Bronchial epithelial cell (primary cell): ENCODE measurements around the gene BANP. TPM values are rescaled to one million over a fixed set of nuclear protein-coding genes. Genes with fewer than 3 reads are reported as not detected.

Experiments
- DNase-seq: peaks from one replicate; pipeline ENCODE4 v3.0.0-alpha.2; 2010; ENCODE audit warnings: low read depth
- FAIRE-seq: peaks from 2 replicates; lab custom pipeline; 2011; peaks lifted over from hg19 to GRCh38; lab: Jason Lieb, UNC
- H3K27me3 ChIP-seq: 2 replicates; pipeline ENCODE4 v1.5.1; 2011; ENCODE audit warnings: low read length; ENCODE audit not compliant: control insufficient read depth, insufficient read depth
- H3K36me3 ChIP-seq: 2 replicates; pipeline ENCODE4 v1.5.1; 2011; ENCODE audit warnings: low read length; ENCODE audit not compliant: control insufficient read depth, insufficient read depth
- H3K4me3 ChIP-seq: 2 replicates; pipeline ENCODE4 v1.5.1; 2011; ENCODE audit warnings: mild to moderate bottlenecking, low read depth, low read length, control low read depth
- CTCF ChIP-seq: IDR thresholded peaks from 2 replicates; pipeline ENCODE4 v1.5.1; 2011; ENCODE audit warnings: mild to moderate bottlenecking, moderate library complexity, low read length, control low read depth, inconsistent platforms; ENCODE audit not compliant: insufficient read depth, severe bottlenecking
- total RNA-seq: library from RNA; depleted of rRNA; stranded (reverse); fragments of >200 nt; gene quantifications from 2 replicates; pipeline ENCODE4 v1.2.1, GENCODE V29; 2014

BANP gene
- total RNA-seq, 1 donor from 2014 or later, result 22.1 TPM

GRCh38 chr16:88066680-88067529 is 115.7 kb downstream of the BANP start:
- no peak for DNase-seq
- TF ChIP-seq CTCF, result no peak
- no peak for FAIRE-seq
- H3K4me3 ChIP-seq, result no peak overlapping the region
- no peaks in the 10 kb centered on the region for H3K27me3 ChIP-seq
- peaks cover 3% of the 10 kb centered on the region for H3K36me3 ChIP-seq

- no peak for FAIRE-seq
- Histone ChIP-seq H3K4me3 (no peak overlapping the region), H3K36me3 (peaks cover 3% of the 10 kb centered on the region), H3K27me3 (no peaks in the 10 kb centered on the region)
- no peak for TF ChIP-seq CTCF
- no peak for DNase-seq
Measured at GRCh38 chr16:88067530-88068411, 116.5 kb downstream of the BANP start.

GRCh38 chr16:88068476-88069396 is 117.5 kb downstream of the BANP start:
- Histone ChIP-seq H3K36me3 (peaks cover 2% of the 10 kb centered on the region), H3K27me3 (no peaks in the 10 kb centered on the region), H3K4me3 (no peak overlapping the region)
- DNase-seq (no peak), FAIRE-seq (no peak)
- no peak for TF ChIP-seq CTCF

- no peaks in the 10 kb centered on the region for H3K27me3 ChIP-seq
- FAIRE-seq, result no peak
- DNase-seq, result no peak
- peaks cover 4% of the 10 kb centered on the region for H3K36me3 ChIP-seq
- H3K4me3 ChIP-seq, result no peak overlapping the region
- no peak for TF ChIP-seq CTCF
Measured at GRCh38 chr16:88069397-88070168, 118.3 kb downstream of the BANP start.

DNA sequence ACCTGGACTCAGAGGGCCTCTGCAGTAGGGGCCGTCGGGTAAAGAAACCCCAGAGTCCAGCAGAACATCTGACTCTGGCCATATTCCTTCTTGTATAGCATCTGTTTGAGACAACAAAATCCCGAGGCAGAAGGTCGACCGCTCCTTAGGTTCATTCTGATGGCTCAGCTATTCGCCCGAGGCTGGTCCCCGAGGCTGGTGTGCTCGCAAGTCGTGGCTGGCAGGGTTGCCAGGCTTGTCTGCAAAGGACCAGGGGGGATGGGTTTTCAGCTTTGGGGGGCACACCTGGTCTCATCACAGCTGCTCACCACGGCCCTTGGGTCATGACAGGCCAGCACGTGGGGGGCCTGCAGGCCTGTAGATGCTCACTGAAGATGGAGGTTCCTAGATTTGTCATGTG is 119.1 kb downstream of the BANP start:
- no peak overlapping the region for H3K4me3 ChIP-seq
- TF ChIP-seq CTCF, result no peak
- FAIRE-seq (no peak), DNase-seq (no peak)
- H3K27me3 ChIP-seq, result no peaks in the 10 kb centered on the region
- peaks cover 4% of the 10 kb centered on the region for H3K36me3 ChIP-seq
